GM12801 (cell line): ENCODE measurements around the gene VAV2.

ENCODE experiments used
- CTCF ChIP-seq: IDR thresholded peaks from one replicate; pipeline ENCODE4 v1.5.1; 2011; ENCODE audit warnings: control low read depth; ENCODE audit not compliant: insufficient read length; ENCODE audit errors: extremely low read depth

VAV2 gene

DNA sequence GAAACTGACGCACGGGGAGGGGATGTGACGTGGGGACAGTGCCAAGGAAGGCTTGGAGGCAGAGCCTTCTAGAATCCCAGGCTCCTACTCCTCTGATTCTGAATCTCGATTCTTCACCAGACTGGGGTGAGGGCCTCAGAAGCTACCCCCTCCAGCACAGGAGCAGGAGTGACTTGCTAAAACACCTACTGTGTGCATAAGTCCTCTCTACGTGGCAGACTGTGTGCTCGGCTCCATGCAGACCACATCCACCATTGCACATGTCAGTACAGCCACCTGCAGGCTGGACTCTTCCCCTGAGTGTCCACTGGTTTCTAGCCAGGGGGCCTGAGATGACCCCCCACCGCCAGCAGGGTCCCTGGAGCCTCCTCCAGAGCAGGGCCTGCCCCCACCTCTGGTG, 182.8 kb downstream of the VAV2 start:
- TF ChIP-seq CTCF, result no peak

- TF ChIP-seq CTCF, result no peak
These were observed 184.3 kb downstream of the VAV2 start for GRCh38 chr9:133807818-133808217.

DNA sequence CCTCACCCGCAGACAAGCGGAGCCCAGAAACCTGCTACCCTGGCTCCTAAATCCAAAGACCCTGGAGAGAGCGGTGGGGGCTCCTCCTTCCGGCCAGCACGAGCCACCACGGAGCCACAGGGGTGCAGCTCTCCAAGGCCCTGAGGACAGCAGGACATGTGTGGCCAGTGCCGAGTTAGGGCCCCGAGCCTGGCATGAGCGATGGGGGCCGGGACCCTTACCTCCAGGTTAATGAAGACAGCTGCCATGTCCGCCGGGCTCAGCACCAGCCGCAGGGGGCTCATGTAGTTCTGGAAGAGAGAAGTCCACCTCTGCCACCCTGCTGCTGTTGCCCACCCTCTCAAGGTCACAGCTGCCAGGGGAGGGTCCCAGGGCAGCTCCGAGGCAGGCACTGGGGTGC, 185.1 kb downstream of the VAV2 start:
- no peak for TF ChIP-seq CTCF

DNA sequence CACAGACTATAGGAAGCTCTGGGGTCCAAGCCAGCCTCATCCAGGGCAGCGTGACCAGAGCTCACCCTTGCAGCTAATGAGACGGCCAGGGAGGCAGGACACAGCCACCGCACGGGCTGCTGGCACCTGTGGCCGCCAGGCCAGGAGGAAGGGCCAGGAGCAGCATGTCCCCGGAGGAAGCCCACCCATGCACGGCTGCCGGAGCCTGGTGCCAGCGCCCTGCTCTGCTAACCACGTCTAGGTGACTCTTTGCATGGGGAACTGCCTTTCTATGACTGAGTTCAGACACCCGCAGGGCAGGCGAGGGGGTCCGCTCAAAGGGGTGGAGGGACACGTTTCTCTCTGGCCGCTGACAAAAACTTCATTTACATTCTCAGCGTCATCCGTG, 185.5 kb downstream of the VAV2 start:
- TF ChIP-seq CTCF, result no peak

DNA sequence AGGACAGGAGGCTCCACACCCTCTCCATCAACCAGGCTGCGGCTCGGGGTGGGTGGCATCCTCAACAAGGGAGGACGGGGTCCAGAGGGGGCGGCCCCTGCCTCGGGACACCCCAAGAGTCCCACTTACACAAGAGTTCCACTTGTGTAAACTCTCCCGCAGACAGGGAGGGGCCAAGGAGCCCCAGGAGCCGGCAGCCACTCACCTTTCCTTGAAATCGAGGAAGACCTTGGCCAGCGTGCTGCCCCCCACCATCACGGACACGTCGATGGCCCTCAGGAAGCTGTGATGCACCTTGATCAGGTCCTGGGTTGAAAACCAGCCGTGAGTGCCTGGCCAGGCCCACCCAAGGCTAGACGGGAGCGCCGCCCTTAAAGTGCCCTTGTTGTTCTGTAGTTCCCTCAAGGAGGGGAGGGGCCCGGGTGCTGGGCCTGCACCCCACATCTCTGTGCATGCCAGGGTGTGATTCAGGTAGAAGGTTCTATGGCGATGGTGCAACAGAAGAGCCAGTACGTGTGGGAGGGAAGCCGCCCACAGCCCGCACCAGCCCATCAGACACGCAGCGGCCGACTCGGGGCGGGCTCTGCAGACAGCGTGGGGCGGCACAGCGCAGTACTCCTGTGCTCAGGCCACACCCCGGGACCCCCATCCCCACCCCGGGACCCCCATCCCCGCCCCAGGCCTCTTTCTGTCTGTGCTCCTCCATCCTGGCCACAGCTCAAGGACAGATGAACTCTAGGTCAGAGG, 186.1 kb downstream of the VAV2 start:
- TF ChIP-seq CTCF, result no peak

GRCh38 chr9:133804199-133804598, 187.9 kb downstream of the VAV2 start:
- no peak for TF ChIP-seq CTCF

GRCh38 chr9:133803745-133804144, 188.4 kb downstream of the VAV2 start:
- no peak for TF ChIP-seq CTCF
